ENCODE data around the gene GRM5.

GRCh38 chr11:88596786-88597185 lies 469.0 kb downstream of the GRM5 start:
- TF ChIP-seq, protein P1, sequence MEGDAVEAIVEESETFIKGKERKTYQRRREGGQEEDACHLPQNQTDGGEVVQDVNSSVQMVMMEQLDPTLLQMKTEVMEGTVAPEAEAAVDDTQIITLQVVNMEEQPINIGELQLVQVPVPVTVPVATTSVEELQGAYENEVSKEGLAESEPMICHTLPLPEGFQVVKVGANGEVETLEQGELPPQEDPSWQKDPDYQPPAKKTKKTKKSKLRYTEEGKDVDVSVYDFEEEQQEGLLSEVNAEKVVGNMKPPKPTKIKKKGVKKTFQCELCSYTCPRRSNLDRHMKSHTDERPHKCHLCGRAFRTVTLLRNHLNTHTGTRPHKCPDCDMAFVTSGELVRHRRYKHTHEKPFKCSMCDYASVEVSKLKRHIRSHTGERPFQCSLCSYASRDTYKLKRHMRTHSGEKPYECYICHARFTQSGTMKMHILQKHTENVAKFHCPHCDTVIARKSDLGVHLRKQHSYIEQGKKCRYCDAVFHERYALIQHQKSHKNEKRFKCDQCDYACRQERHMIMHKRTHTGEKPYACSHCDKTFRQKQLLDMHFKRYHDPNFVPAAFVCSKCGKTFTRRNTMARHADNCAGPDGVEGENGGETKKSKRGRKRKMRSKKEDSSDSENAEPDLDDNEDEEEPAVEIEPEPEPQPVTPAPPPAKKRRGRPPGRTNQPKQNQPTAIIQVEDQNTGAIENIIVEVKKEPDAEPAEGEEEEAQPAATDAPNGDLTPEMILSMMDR (IDR thresholded peaks at IDR 0.05; ENCODE audit: low read length) = no peak
- TF ChIP-seq EZH2 (IDR thresholded peaks at IDR 0.05; ENCODE audit: borderline replicate concordance, low read length) = no peak
